A673 (cell line): Measurements from ENCODE around the gene SLC29A2. TPM values are rescaled to one million over a fixed set of nuclear protein-coding genes. Genes with fewer than 3 reads are reported as not detected.

ENCODE experiments used
- BruUV-seq: library from RNA; stranded (reverse); fragments of 400-500 nt; replicated peaks from 2 replicates; lab custom pipeline; 2021; lab: Mats Ljungman, UMichigan
- CTCF ChIA-PET: fragments of 300-600 bp; sonication (Branson Sonifier 250); formaldehyde crosslinking; loops from one replicate; lab custom pipeline; 2022; ENCODE audit warnings: antibody characterized with exemption; lab: Charles Lee
- POLR2A ChIA-PET: fragments of 300-600 bp; sonication (Branson Sonifier 250); formaldehyde crosslinking; loops from one replicate; lab custom pipeline; 2022; ENCODE audit warnings: antibody characterized with exemption; ENCODE audit not compliant: low non-redundant PET; lab: Charles Lee
- DNase-seq: peaks from one replicate; pipeline ENCODE4 v3.0.0-alpha.2; 2015; ENCODE audit warnings: low spot score
- H3K27ac ChIP-seq: fragments of 200-600 bp; sonication (generic); 2 replicates; pipeline ENCODE4 v1.5.1; 2016; ENCODE audit warnings: mixed run types, low read depth, mild to moderate bottlenecking, mixed read lengths, antibody characterized with exemption, low read length; ENCODE audit not compliant: poor library complexity, severe bottlenecking
- H3K27me3 ChIP-seq: fragments of 200-600 bp; sonication (generic); replicated peaks from 2 replicates; pipeline ENCODE4 v1.6.1; 2017; ENCODE audit warnings: mixed run types, low read depth, mild to moderate bottlenecking, mixed read lengths, antibody characterized with exemption, low read length; ENCODE audit not compliant: insufficient read depth, poor library complexity
- H3K36me3 ChIP-seq: fragments of 200-600 bp; sonication (generic); 2 replicates; pipeline ENCODE4 v1.6.1; 2016; ENCODE audit warnings: mixed run types, mild to moderate bottlenecking, mixed read lengths, antibody characterized with exemption, low read length; ENCODE audit not compliant: insufficient read depth, poor library complexity, severe bottlenecking
- H3K4me1 ChIP-seq: fragments of 200-600 bp; sonication (generic); 2 replicates; pipeline ENCODE4 v1.6.1; 2017; ENCODE audit warnings: mixed run types, mild to moderate bottlenecking, mixed read lengths, antibody characterized with exemption, low read length; ENCODE audit not compliant: insufficient read depth, poor library complexity, severe bottlenecking
- H3K4me3 ChIP-seq: fragments of 200-600 bp; sonication (generic); 2 replicates; pipeline ENCODE4 v1.5.1; 2016; ENCODE audit warnings: low read depth, mixed run types, mild to moderate bottlenecking, mixed read lengths, low read length; ENCODE audit not compliant: poor library complexity, severe bottlenecking
- H3K9me3 ChIP-seq: fragments of 200-600 bp; sonication (generic); 2 replicates; pipeline ENCODE4 v1.6.1; 2016; ENCODE audit warnings: mixed run types, low read depth, mild to moderate bottlenecking, mixed read lengths, antibody characterized with exemption, low read length; ENCODE audit not compliant: poor library complexity, severe bottlenecking
- CTCF ChIP-seq: fragments of 300-800, 200-600 bp; sonication (generic); conservative IDR thresholded peaks from 2 replicates; pipeline ENCODE4 v1.5.1; 2017; ENCODE audit warnings: low read depth, mild to moderate bottlenecking, antibody characterized with exemption, low read length, moderate library complexity, mixed read lengths
- EZH2 ChIP-seq: fragments of 200-600 bp; sonication (generic); IDR thresholded peaks from 2 replicates; pipeline ENCODE4 v1.6.1; 2017; ENCODE audit warnings: borderline replicate concordance, low read depth, mild to moderate bottlenecking, mixed read lengths, antibody characterized with exemption, low read length; ENCODE audit not compliant: poor library complexity, severe bottlenecking
- intact Hi-C: fragments of 100-400 bp; cut with micrococcal nuclease; formaldehyde crosslinking; loops from one replicate; pipeline ENCODE4 v1.10.0; 2022; ENCODE audit not compliant: unreplicated experiment
- total RNA-seq: library from RNA; stranded (reverse); gene quantifications from 2 replicates; pipeline ENCODE4 v1.2.3, GENCODE V29; 2021

Gene SLC29A2
- total RNA-seq, 1 experiment from 2014 or later = 62.4 TPM

- CTCF ChIA-PET = interaction anchor here (2.1 kb wide), 1 partner anchor 69 kb away, joined by 6 read pairs; no protein-coding TSS in a partner anchor
- no TSS peak for BruUV-seq
- Histone ChIP-seq H3K27me3 (peaks cover 18% of the 10 kb centered on the region), H3K36me3 (no peaks in the 10 kb centered on the region), H3K4me3 (no peak overlapping the region), H3K9me3 (no peaks in the 10 kb centered on the region), H3K4me1 (peaks cover 4% of the 10 kb centered on the region), H3K27ac (no peak overlapping the region)
- DNase-seq = no peak
- intact Hi-C loops = no loop called here
- TF ChIP-seq CTCF = no peak
- no peak for TF ChIP-seq EZH2
- POLR2A ChIA-PET = no interaction called here
Measured at GRCh38 chr11:66410191-66410590, 38.6 kb upstream of the SLC29A2 start.

- H3K4me3 ChIP-seq = peak overlapping the region; percentile 43
- BruUV-seq = no TSS peak
- H3K36me3 ChIP-seq = no peaks in the 10 kb centered on the region
- H3K4me1 ChIP-seq = peaks cover 4% of the 10 kb centered on the region
- intact Hi-C loops = loop anchor here (2.0 to 5.0 kb wide), 2 partner anchors 30 to 423 kb away; partner anchors contain the start of gene MRPL11
- DNase-seq = no peak
- H3K27me3 ChIP-seq = peaks cover 25% of the 10 kb centered on the region
- H3K27ac ChIP-seq = peak overlapping the region; percentile 76
- ChIA-PET CTCF (interaction anchor here (0.7 to 2.1 kb wide), 9 partner anchors 9 to 269 kb away, joined by 3 to 10 read pairs (median 3); partner anchors contain the start of gene PELI3), POLR2A (interaction anchor here (1.0 kb wide), 1 partner anchor 269 kb away, joined by 3 read pairs; the partner anchor contains the start of gene RBM4B)
- no peak for TF ChIP-seq EZH2
- TF ChIP-seq CTCF = no peak
- no peaks in the 10 kb centered on the region for H3K9me3 ChIP-seq
Measured at GRCh38 chr11:66409226-66409625, 37.7 kb upstream of the SLC29A2 start.

- no TSS peak for BruUV-seq
- Histone ChIP-seq H3K27ac (peak overlapping the region; percentile 76), H3K4me1 (peaks cover 4% of the 10 kb centered on the region), H3K4me3 (peak overlapping the region; percentile 43), H3K9me3 (no peaks in the 10 kb centered on the region), H3K27me3 (peaks cover 26% of the 10 kb centered on the region), H3K36me3 (no peaks in the 10 kb centered on the region)
- CTCF ChIA-PET = interaction anchor here (0.7 to 2.1 kb wide), 9 partner anchors 8 to 270 kb away, joined by 3 to 10 read pairs (median 3); partner anchors contain the start of gene PELI3
- intact Hi-C loops = loop anchor here (1.0 to 5.0 kb wide), 5 partner anchors 22 to 424 kb away; partner anchors contain the start of gene MRPL11
- DNase-seq = peak; percentile 97
- POLR2A ChIA-PET = interaction anchor here (1.0 kb wide), 1 partner anchor 269 kb away, joined by 3 read pairs; the partner anchor contains the start of gene RBM4B
- TF ChIP-seq CTCF = peak; percentile 100
- no peak for TF ChIP-seq EZH2
Measured at GRCh38 chr11:66408488-66409214, 37.1 kb upstream of the SLC29A2 start.
